PC-9 (cell line): ENCODE measurements around the gene GOLPH3. TPM values are rescaled to one million over a fixed set of nuclear protein-coding genes. Genes with fewer than 3 reads are reported as not detected.

Source experiments
- BruUV-seq: library from RNA; stranded (reverse); fragments of 400-500 nt; replicated peaks from 2 replicates; lab custom pipeline; 2021; lab: Mats Ljungman, UMichigan
- CTCF ChIA-PET: fragments of 300-600 bp; sonication (Branson Sonifier 250); formaldehyde crosslinking; loops from one replicate; lab custom pipeline; 2022; ENCODE audit warnings: antibody characterized with exemption; lab: Charles Lee
- POLR2A ChIA-PET: fragments of 300-600 bp; sonication (Branson Sonifier 250); formaldehyde crosslinking; loops from one replicate; lab custom pipeline; 2022; ENCODE audit warnings: antibody characterized with exemption; ENCODE audit not compliant: unreplicated experiment; lab: Charles Lee
- DNase-seq, 2 experiments: peaks; one replicate each; pipeline versions ENCODE4 v3.0.0 to v3.0.0-alpha.2; 2015 to 2022; ENCODE audit warnings: mixed read lengths in 1 of 2
- H2AFZ ChIP-seq: fragments of 200-600 bp; sonication (generic); 2 replicates; pipeline ENCODE4 v1.8.1; 2017; ENCODE audit warnings: antibody characterized with exemption
- H3F3A ChIP-seq: fragments of 200-600 bp; sonication (generic); 2 replicates; pipeline ENCODE4 v1.8.1; 2017; ENCODE audit warnings: antibody characterized with exemption, mild to moderate bottlenecking, low read depth; ENCODE audit not compliant: insufficient read depth
- H3K27ac ChIP-seq: fragments of 200-600 bp; sonication (generic); 2 replicates; pipeline ENCODE4 v1.6.1; 2016; ENCODE audit warnings: mixed run types
- H3K27me3 ChIP-seq: fragments of 200-600 bp; sonication (generic); 2 replicates; pipeline ENCODE4 v1.6.1; 2016; ENCODE audit warnings: low read depth, mixed run types; ENCODE audit not compliant: insufficient read depth
- H3K36me3 ChIP-seq: fragments of 200-600 bp; sonication (generic); 2 replicates; pipeline ENCODE4 v1.6.1; 2016; ENCODE audit warnings: low read depth, mixed run types
- H3K4me1 ChIP-seq: fragments of 200-600 bp; sonication (generic); replicated peaks from 2 replicates; pipeline ENCODE4 v1.6.1; 2016; ENCODE audit warnings: mixed run types; ENCODE audit not compliant: insufficient read depth
- H3K4me2 ChIP-seq: fragments of 200-600 bp; sonication (generic); 2 replicates; pipeline ENCODE4 v1.6.1; 2017; ENCODE audit warnings: mixed run types
- H3K4me3 ChIP-seq: fragments of 200-600 bp; sonication (generic); 2 replicates; pipeline ENCODE4 v1.6.1; 2016; ENCODE audit warnings: mixed run types
- H3K79me2 ChIP-seq: fragments of 200-600 bp; sonication (generic); 2 replicates; pipeline ENCODE4 v1.6.1; 2017; ENCODE audit warnings: low read depth, mixed run types
- H3K9me2 ChIP-seq: fragments of 200-600 bp; sonication (generic); 2 replicates; pipeline ENCODE4 v1.8.1; 2017; ENCODE audit warnings: mild to moderate bottlenecking; ENCODE audit not compliant: insufficient read depth
- H3K9me3 ChIP-seq: fragments of 200-600 bp; sonication (generic); 2 replicates; pipeline ENCODE4 v1.8.1; 2016; ENCODE audit warnings: low read depth; ENCODE audit not compliant: insufficient read depth
- H4K20me1 ChIP-seq: fragments of 200-600 bp; sonication (generic); 2 replicates; pipeline ENCODE4 v1.8.1; 2017; ENCODE audit not compliant: insufficient read depth
- CTCF ChIP-seq: fragments of 200-600 bp; sonication (generic); conservative IDR thresholded peaks from 2 replicates; pipeline ENCODE4 v1.6.1; 2017; ENCODE audit warnings: mixed run types, antibody characterized with exemption, mild to moderate bottlenecking, moderate library complexity
- EZH2 ChIP-seq: fragments of 200-600 bp; sonication (generic); IDR thresholded peaks from 2 replicates; pipeline ENCODE4 v1.8.0; 2017; ENCODE audit warnings: antibody characterized with exemption, low read depth
- intact Hi-C: fragments of 100-400 bp; cut with micrococcal nuclease; formaldehyde crosslinking; loops from one replicate; pipeline ENCODE4 v1.10.0; 2022; ENCODE audit not compliant: unreplicated experiment
- total RNA-seq: library from RNA; stranded (reverse); gene quantifications from 2 replicates; pipeline ENCODE4 v1.2.3, GENCODE V29; 2021

The GOLPH3 gene
- total RNA-seq, 1 experiment from 2014 or later = 179 TPM

GRCh38 chr5:32163053-32163452, 11.1 kb downstream of the GOLPH3 start:
- no TSS peak for BruUV-seq
- Histone ChIP-seq H2AFZ (no peak overlapping the region), H4K20me1 (peaks cover 82% of the 10 kb centered on the region), H3K9me3 (no peaks in the 10 kb centered on the region), H3K4me2 (no peak overlapping the region), H3K27me3 (no peaks in the 10 kb centered on the region), H3K4me3 (no peak overlapping the region), H3K4me1 (no peaks in the 10 kb centered on the region), H3K9me2 (no peaks in the 10 kb centered on the region), H3K36me3 (peaks cover 31% of the 10 kb centered on the region), H3F3A (peaks cover 20% of the 10 kb centered on the region; the same call in 1 of the 2 replicates), H3K27ac (no peak overlapping the region), H3K79me2 (peaks cover 97% of the 10 kb centered on the region)
- intact Hi-C loops = no loop called here
- ChIA-PET CTCF (no interaction called here), POLR2A (interaction anchor here (0.7 kb wide), 1 partner anchor 50 kb away, joined by 10 read pairs; no protein-coding TSS in a partner anchor)
- no peak for TF ChIP-seq EZH2
- no peak for TF ChIP-seq CTCF
- DNase-seq = no peak

DNA sequence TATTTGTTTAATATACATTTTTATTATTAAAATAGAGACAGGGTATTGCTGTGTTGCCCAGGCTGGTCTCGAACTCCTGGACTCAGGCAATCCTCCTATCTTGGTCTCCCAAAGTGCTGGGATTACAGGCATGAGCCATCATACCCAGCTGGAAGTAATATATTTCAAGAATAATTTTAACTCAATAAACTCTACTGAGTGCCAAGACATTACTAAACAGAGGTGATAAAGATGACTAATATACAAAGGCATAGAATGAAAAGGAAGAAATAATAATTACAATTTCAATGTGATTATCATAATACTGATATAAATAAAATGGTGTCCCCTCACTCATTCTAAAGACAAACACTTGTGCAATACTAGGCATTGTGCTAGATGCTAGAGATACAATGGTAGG, 13.9 kb downstream of the GOLPH3 start:
- ChIA-PET CTCF (no interaction called here), POLR2A (no interaction called here)
- Histone ChIP-seq H3K9me2 (no peaks in the 10 kb centered on the region), H4K20me1 (peaks cover 79% of the 10 kb centered on the region), H3K4me3 (no peak overlapping the region), H3K27ac (no peak overlapping the region), H3K36me3 (peaks cover 9% of the 10 kb centered on the region), H3K9me3 (no peaks in the 10 kb centered on the region), H3K4me2 (no peak overlapping the region), H3F3A (peaks cover 14% of the 10 kb centered on the region), H3K79me2 (peaks cover 95% of the 10 kb centered on the region), H2AFZ (no peak overlapping the region), H3K27me3 (no peaks in the 10 kb centered on the region), H3K4me1 (no peaks in the 10 kb centered on the region)
- no peak for DNase-seq
- no peak for TF ChIP-seq CTCF
- TF ChIP-seq EZH2 = no peak
- intact Hi-C loops = no loop called here
- no TSS peak for BruUV-seq

GRCh38 chr5:32159328-32160072, 14.6 kb downstream of the GOLPH3 start:
- Histone ChIP-seq H3K9me2 (no peaks in the 10 kb centered on the region), H2AFZ (no peak overlapping the region), H3K4me3 (no peak overlapping the region), H3K4me2 (no peak overlapping the region), H3F3A (peaks cover 14% of the 10 kb centered on the region), H4K20me1 (peaks cover 83% of the 10 kb centered on the region), H3K36me3 (peaks cover 9% of the 10 kb centered on the region), H3K9me3 (no peaks in the 10 kb centered on the region), H3K4me1 (no peaks in the 10 kb centered on the region), H3K79me2 (peaks cover 96% of the 10 kb centered on the region), H3K27ac (no peak overlapping the region), H3K27me3 (no peaks in the 10 kb centered on the region)
- TF ChIP-seq CTCF (no peak), EZH2 (no peak)
- intact Hi-C loops = no loop called here
- no peak for DNase-seq
- ChIA-PET POLR2A (no interaction called here), CTCF (no interaction called here)
- BruUV-seq = no TSS peak
